MM.1S (cell line): ENCODE results near the gene OS9.

ENCODE experiments used
- EZH2 ChIP-seq: fragments of 300-600 bp; sonication (generic); optimal IDR thresholded peaks from 2 replicates; pipeline ENCODE3; 2017; ENCODE audit warnings: low read depth, mild to moderate bottlenecking, antibody characterized with exemption, low read length, mixed read lengths
- EZH2phosphoT487 ChIP-seq: fragments of 300-600 bp; sonication (generic); IDR thresholded peaks from 2 replicates; pipeline ENCODE4 v1.6.1; 2018; ENCODE audit warnings: antibody characterized with exemption, low read length
- TF ChIP-seq, protein P1 (sequence below): fragments of 300-600 bp; sonication (generic); IDR thresholded peaks from 2 replicates; pipeline ENCODE4 v1.5.1; 2016; ENCODE audit warnings: antibody characterized with exemption, low read length, mixed read lengths

DNA sequence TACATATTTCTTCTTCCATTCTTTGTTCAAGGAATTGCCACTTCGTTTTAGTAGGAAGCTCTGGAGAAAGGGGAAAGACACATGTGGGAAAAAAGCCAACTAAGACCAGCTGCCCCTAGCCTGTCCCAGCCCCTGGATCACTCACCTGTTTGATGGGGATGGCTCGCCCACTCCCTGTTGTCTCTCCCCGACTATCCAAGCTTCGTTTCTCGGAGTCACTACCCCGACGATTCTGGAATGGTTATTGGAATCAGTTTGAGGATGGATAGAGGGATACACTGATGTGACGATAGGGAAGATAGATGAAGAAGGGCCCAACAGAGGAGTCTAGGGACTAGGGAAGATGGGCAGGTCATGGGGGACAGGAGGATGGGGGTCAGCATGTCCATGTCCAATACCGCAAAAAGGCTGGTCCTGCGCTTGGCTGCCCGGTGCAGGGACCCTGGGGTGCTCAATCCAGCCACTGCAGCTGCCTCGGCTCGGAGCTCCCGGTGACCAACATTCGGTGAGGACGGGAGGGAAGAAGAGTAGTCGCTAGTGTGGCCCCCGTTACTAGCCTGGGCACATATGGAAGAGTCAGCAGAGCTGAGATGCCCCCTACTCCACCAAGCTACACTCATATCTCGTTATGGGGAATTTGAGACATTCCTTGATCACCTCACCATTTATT, 37.6 kb downstream of the OS9 start:
- TF ChIP-seq, protein P1, sequence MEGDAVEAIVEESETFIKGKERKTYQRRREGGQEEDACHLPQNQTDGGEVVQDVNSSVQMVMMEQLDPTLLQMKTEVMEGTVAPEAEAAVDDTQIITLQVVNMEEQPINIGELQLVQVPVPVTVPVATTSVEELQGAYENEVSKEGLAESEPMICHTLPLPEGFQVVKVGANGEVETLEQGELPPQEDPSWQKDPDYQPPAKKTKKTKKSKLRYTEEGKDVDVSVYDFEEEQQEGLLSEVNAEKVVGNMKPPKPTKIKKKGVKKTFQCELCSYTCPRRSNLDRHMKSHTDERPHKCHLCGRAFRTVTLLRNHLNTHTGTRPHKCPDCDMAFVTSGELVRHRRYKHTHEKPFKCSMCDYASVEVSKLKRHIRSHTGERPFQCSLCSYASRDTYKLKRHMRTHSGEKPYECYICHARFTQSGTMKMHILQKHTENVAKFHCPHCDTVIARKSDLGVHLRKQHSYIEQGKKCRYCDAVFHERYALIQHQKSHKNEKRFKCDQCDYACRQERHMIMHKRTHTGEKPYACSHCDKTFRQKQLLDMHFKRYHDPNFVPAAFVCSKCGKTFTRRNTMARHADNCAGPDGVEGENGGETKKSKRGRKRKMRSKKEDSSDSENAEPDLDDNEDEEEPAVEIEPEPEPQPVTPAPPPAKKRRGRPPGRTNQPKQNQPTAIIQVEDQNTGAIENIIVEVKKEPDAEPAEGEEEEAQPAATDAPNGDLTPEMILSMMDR = no peak
- no peak for TF ChIP-seq EZH2
- no peak for TF ChIP-seq EZH2phosphoT487
